A549 (cell line): ENCODE results near the gene VHLL.

ENCODE experiments used
- CEBPB ChIP-seq, 2 experiments: fragments of >200 bp in 1 of 2; sonication (Bioruptor Twin) in 1 of 2; formaldehyde crosslinking in 1 of 2; IDR thresholded peaks; 2 replicates each; pipeline ENCODE4 v1.6.1; 2012 to 2016
- CTCF ChIP-seq: fragments of >200 bp; sonication (Bioruptor Twin); formaldehyde crosslinking; IDR thresholded peaks from 3 replicates; pipeline ENCODE4 v1.5.1; 2016
- ELK1 ChIP-seq: fragments of 150-350 bp; IDR thresholded peaks from 2 replicates; pipeline ENCODE4 v1.6.1; 2014; ENCODE audit warnings: low read depth, mild to moderate bottlenecking, low read length
- EP300 ChIP-seq, 2 experiments: fragments of >200 bp; sonication (Bioruptor Twin); formaldehyde crosslinking; IDR thresholded peaks; 2 replicates in 1 of 2; 3 replicates in 1 of 2; pipeline ENCODE4 v1.6.1; 2016 to 2017
- FOSB ChIP-seq: fragments of 250-450 bp; sonication (Bioruptor Pico); IDR thresholded peaks from 2 replicates; pipeline ENCODE4 v1.5.0; 2020; ENCODE audit warnings: mild to moderate bottlenecking, moderate library complexity
- MAFK ChIP-seq: fragments of 450-650 bp; IDR thresholded peaks from 2 replicates; pipeline ENCODE4 v1.6.1; 2014; ENCODE audit not compliant: partially characterized antibody
- MAX ChIP-seq: IDR thresholded peaks from 2 replicates; pipeline ENCODE4 v1.6.1; 2012
- PHF8 ChIP-seq: fragments of 200-600 bp; sonication (generic); IDR thresholded peaks from 2 replicates; pipeline ENCODE4 v1.6.1; 2016; ENCODE audit warnings: low read depth, mild to moderate bottlenecking, antibody characterized with exemption, moderate library complexity, borderline replicate concordance
- REST ChIP-seq: fragments of 200-600 bp; sonication (generic); IDR thresholded peaks from 2 replicates; pipeline ENCODE4 v1.6.1; 2016; ENCODE audit warnings: antibody characterized with exemption, mild to moderate bottlenecking, moderate library complexity
- SMC3 ChIP-seq: fragments of >200 bp; sonication (Bioruptor Twin); formaldehyde crosslinking; IDR thresholded peaks from 3 replicates; pipeline ENCODE4 v1.6.1; 2018; ENCODE audit warnings: inconsistent platforms
- USF2 ChIP-seq: fragments of 450-650 bp; IDR thresholded peaks from 2 replicates; pipeline ENCODE4 v1.6.1; 2014; ENCODE audit warnings: antibody characterized with exemption

GRCh38 chr1:156310962-156311361 is 11.9 kb upstream of the VHLL start:
- TF ChIP-seq USF2, result no peak
- TF ChIP-seq CEBPB (IDR thresholded peaks at IDR 0.05), result peak; percentile 53 to 91; a peak in 3 of 4 replicates
- no peak for TF ChIP-seq CTCF
- no peak for TF ChIP-seq EP300 (IDR thresholded peaks at IDR 0.05)
- TF ChIP-seq MAX, result no peak
- TF ChIP-seq MAFK, result no peak
- no peak for TF ChIP-seq ELK1
- TF ChIP-seq REST, result no peak
- TF ChIP-seq FOSB (CRISPR knock-in tag), result no peak
- TF ChIP-seq PHF8, result no peak
- no peak for TF ChIP-seq SMC3
